ENCODE results near the gene EVC.

DNA sequence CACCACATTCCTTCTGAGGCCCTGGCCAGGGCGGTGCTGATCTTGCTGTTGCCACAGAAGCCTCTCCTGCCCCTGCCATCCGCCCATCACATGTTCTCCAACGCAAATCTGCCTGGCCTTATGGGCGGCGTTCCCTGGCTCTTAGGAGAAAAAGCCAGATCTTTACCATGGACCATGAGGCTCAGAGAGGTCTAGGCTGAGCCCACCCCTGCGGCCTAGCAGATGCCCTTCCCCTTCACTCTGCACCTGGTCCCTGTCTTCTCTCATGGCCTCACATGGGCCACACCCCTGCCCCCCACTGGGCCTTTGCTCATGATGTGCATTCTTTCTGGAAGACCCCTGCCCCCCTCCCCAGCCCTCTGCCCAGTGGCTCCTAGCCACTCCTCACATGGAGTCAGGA lies 103.4 kb downstream of the EVC start:
- TF ChIP-seq, protein P1, sequence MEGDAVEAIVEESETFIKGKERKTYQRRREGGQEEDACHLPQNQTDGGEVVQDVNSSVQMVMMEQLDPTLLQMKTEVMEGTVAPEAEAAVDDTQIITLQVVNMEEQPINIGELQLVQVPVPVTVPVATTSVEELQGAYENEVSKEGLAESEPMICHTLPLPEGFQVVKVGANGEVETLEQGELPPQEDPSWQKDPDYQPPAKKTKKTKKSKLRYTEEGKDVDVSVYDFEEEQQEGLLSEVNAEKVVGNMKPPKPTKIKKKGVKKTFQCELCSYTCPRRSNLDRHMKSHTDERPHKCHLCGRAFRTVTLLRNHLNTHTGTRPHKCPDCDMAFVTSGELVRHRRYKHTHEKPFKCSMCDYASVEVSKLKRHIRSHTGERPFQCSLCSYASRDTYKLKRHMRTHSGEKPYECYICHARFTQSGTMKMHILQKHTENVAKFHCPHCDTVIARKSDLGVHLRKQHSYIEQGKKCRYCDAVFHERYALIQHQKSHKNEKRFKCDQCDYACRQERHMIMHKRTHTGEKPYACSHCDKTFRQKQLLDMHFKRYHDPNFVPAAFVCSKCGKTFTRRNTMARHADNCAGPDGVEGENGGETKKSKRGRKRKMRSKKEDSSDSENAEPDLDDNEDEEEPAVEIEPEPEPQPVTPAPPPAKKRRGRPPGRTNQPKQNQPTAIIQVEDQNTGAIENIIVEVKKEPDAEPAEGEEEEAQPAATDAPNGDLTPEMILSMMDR (IDR thresholded peaks at IDR 0.05): no peak
- TF ChIP-seq POLR2A (IDR thresholded peaks at IDR 0.05): no peak
- no peak for TF ChIP-seq EP300 (IDR thresholded peaks at IDR 0.05)

Data from tibial nerve (tissue), 4 donors.